WTC11 (cell line): ENCODE results near the gene MFGE8. TPM values are rescaled to one million over a fixed set of nuclear protein-coding genes. Genes with fewer than 3 reads are reported as not detected.

Experiments
- ATAC-seq: fragments of 200-7000 bp; cut with Tn5 transposase; 2 replicates; pipeline ENCODE4 v1.10.0; 2021; ENCODE audit warnings: mild to moderate bottlenecking, moderate library complexity
- CTCF ChIA-PET: fragments of 300-600 bp; sonication (Branson Sonifier 250); formaldehyde crosslinking; loops from one replicate; lab custom pipeline; 2021; ENCODE audit warnings: antibody characterized with exemption; lab: Charles Lee
- POLR2A ChIA-PET: fragments of 350-600 bp; sonication (Branson Sonifier 250); formaldehyde crosslinking; loops from one replicate; lab custom pipeline; 2021; ENCODE audit warnings: antibody characterized with exemption; lab: Charles Lee
- DNase-seq: peaks from one replicate; pipeline ENCODE4 v3.0.0; 2021; ENCODE audit warnings: low spot score
- H3K27ac Mint-ChIP-seq: 2 replicates; pipeline ENCODE4 v1.8.0; 2021; ENCODE audit warnings: mixed read lengths
- H3K27me3 Mint-ChIP-seq: 2 replicates; pipeline ENCODE4 v1.8.0; 2021; ENCODE audit warnings: low read depth, mild to moderate bottlenecking, moderate library complexity, mixed read lengths
- H3K36me3 Mint-ChIP-seq: 2 replicates; pipeline ENCODE4 v1.8.0; 2021; ENCODE audit warnings: mixed read lengths
- H3K4me1 Mint-ChIP-seq: 2 replicates; pipeline ENCODE4 v1.8.0; 2022; ENCODE audit warnings: mixed read lengths
- H3K4me3 Mint-ChIP-seq: 2 replicates; pipeline ENCODE4 v1.8.0; 2021; ENCODE audit warnings: mild to moderate bottlenecking, moderate library complexity, mixed read lengths
- H3K9me3 Mint-ChIP-seq: 2 replicates; pipeline ENCODE4 v1.8.0; 2021; ENCODE audit warnings: mixed read lengths
- CTCF ChIP-seq: fragments of 200-600 bp; IDR thresholded peaks from 2 replicates; pipeline ENCODE4 v1.8.0; 2022; ENCODE audit warnings: antibody characterized with exemption
- ELF4 ChIP-seq: sonication (generic); formaldehyde crosslinking; IDR thresholded peaks from 2 replicates; pipeline ENCODE4 v1.8.1; 2022; ENCODE audit warnings: low read depth, mild to moderate bottlenecking, moderate library complexity, missing genetic modification reagents
- HMGXB4 ChIP-seq: sonication (generic); formaldehyde crosslinking; IDR thresholded peaks from 2 replicates; pipeline ENCODE4 v1.8.1; 2023; ENCODE audit warnings: mild to moderate bottlenecking, moderate library complexity, missing genetic modification reagents
- NFATC4 ChIP-seq: fragments of 250-450 bp; sonication (Bioruptor Pico); IDR thresholded peaks from 2 replicates; pipeline ENCODE4 v1.9.0; 2021; ENCODE audit warnings: mild to moderate bottlenecking
- ZNF317 ChIP-seq: sonication (generic); formaldehyde crosslinking; IDR thresholded peaks from 2 replicates; pipeline ENCODE4 v1.8.1; 2023; ENCODE audit warnings: low read depth, mild to moderate bottlenecking, moderate library complexity, missing genetic modification reagents, borderline replicate concordance
- ZNF423 ChIP-seq: fragments of 250-450 bp; sonication (Bioruptor Pico); IDR thresholded peaks from 2 replicates; pipeline ENCODE4 v2.1.2; 2022; ENCODE audit warnings: mild to moderate bottlenecking, moderate library complexity
- total RNA-seq: library from RNA; stranded (reverse); gene quantifications from 3 replicates; pipeline ENCODE4 v1.2.3, GENCODE V29; 2021
- TF ChIP-seq, protein P1 (sequence below): sonication (generic); formaldehyde crosslinking; IDR thresholded peaks from 2 replicates; pipeline ENCODE4 v1.8.0; 2023; ENCODE audit warnings: mild to moderate bottlenecking, missing genetic modification reagents
- TF ChIP-seq, protein P2 (sequence below): sonication (generic); formaldehyde crosslinking; IDR thresholded peaks from 2 replicates; pipeline ENCODE4 v1.8.0; 2023; ENCODE audit warnings: missing genetic modification reagents, mild to moderate bottlenecking, borderline replicate concordance
- TF ChIP-seq, protein P3 (sequence below): sonication (generic); formaldehyde crosslinking; IDR thresholded peaks from 2 replicates; pipeline ENCODE4 v1.8.1; 2023; ENCODE audit warnings: mild to moderate bottlenecking, missing genetic modification reagents, moderate library complexity

MFGE8 gene
- total RNA-seq, 1 experiment from 2014 or later = 719 TPM

DNA sequence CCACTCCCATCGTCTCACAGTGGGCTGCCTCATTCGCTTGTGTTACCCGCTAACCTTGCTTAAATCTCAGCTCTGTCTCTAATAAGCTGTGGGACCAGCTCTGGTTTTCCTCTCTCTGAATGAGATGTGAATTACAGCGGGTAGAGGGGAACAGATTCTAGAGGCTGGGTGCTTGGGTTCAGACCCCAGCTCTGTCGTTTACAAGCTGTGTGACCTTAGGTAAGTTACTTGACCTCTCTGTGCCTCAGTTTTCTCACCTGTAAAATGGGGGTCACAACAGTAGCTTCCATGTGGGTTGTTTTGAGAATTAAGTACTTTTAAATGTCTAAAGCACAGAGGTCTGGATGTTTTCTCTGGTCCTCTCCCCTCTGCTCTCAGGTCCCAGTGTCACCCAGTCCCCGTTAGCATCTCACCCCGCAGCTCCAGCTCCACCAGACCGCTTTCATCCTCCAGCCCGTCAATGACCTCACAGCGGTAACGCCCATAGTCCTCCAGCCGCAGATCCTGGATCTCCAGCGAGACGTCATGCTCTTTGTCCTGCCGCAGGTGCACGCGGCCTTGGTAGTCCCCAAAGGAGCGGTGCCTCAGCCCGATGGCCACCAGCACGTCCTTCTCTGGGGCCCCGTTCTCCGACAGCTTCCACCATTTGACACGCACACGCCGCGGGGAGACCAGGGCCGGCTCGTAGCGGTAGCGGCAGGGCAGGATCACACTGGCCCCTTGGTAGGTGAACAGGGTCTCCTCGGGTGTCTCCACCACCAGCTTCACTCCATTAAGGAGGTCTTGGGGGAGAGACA is 32.0 kb downstream of the MFGE8 start:
- H3K27me3 Mint-ChIP-seq = no peaks in the 10 kb centered on the region
- DNase-seq (no peak), ATAC-seq (no peak)
- CTCF ChIA-PET = interaction anchor here (0.9 to 3.3 kb wide), 4 partner anchors 14 to 290 kb away, joined by 3 to 18 read pairs (median 3); no protein-coding TSS in a partner anchor
- peaks cover 22% of the 10 kb centered on the region for H3K4me1 Mint-ChIP-seq
- POLR2A ChIA-PET = no interaction called here
- no peak overlapping the region for H3K27ac Mint-ChIP-seq
- H3K4me3 Mint-ChIP-seq = no peak overlapping the region
- H3K9me3 Mint-ChIP-seq = 0 out of 2 replicates have a peak, but pooled peaks cover 3% of the 10 kb centered on the region
- H3K36me3 Mint-ChIP-seq = peaks cover 29% of the 10 kb centered on the region
- TF ChIP-seq ELF4 (CRISPR knock-in tag) (no peak), ZNF423 (CRISPR knock-in tag) (no peak)
- TF ChIP-seq, protein P1, sequence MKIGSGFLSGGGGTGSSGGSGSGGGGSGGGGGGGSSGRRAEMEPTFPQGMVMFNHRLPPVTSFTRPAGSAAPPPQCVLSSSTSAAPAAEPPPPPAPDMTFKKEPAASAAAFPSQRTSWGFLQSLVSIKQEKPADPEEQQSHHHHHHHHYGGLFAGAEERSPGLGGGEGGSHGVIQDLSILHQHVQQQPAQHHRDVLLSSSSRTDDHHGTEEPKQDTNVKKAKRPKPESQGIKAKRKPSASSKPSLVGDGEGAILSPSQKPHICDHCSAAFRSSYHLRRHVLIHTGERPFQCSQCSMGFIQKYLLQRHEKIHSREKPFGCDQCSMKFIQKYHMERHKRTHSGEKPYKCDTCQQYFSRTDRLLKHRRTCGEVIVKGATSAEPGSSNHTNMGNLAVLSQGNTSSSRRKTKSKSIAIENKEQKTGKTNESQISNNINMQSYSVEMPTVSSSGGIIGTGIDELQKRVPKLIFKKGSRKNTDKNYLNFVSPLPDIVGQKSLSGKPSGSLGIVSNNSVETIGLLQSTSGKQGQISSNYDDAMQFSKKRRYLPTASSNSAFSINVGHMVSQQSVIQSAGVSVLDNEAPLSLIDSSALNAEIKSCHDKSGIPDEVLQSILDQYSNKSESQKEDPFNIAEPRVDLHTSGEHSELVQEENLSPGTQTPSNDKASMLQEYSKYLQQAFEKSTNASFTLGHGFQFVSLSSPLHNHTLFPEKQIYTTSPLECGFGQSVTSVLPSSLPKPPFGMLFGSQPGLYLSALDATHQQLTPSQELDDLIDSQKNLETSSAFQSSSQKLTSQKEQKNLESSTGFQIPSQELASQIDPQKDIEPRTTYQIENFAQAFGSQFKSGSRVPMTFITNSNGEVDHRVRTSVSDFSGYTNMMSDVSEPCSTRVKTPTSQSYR (CRISPR knock-in tag) = no peak

- POLR2A ChIA-PET = interaction anchor here (0.5 to 1.8 kb wide), 3 partner anchors 16 to 18 kb away, joined by 3 to 6 read pairs (median 5); partner anchors contain the start of gene HAPLN3
- Mint-ChIP-seq H3K9me3 (0 out of 2 replicates have a peak, but pooled peaks cover 3% of the 10 kb centered on the region), H3K36me3 (peaks cover 22% of the 10 kb centered on the region)
Measured at GRCh38 chr15:88878720-88879184, 34.4 kb downstream of the MFGE8 start.

More at GRCh38 chr15:88878720-88879184, 34.4 kb downstream of the MFGE8 start:
- TF ChIP-seq CTCF = peak; percentile 60
- TF ChIP-seq, protein P2, sequence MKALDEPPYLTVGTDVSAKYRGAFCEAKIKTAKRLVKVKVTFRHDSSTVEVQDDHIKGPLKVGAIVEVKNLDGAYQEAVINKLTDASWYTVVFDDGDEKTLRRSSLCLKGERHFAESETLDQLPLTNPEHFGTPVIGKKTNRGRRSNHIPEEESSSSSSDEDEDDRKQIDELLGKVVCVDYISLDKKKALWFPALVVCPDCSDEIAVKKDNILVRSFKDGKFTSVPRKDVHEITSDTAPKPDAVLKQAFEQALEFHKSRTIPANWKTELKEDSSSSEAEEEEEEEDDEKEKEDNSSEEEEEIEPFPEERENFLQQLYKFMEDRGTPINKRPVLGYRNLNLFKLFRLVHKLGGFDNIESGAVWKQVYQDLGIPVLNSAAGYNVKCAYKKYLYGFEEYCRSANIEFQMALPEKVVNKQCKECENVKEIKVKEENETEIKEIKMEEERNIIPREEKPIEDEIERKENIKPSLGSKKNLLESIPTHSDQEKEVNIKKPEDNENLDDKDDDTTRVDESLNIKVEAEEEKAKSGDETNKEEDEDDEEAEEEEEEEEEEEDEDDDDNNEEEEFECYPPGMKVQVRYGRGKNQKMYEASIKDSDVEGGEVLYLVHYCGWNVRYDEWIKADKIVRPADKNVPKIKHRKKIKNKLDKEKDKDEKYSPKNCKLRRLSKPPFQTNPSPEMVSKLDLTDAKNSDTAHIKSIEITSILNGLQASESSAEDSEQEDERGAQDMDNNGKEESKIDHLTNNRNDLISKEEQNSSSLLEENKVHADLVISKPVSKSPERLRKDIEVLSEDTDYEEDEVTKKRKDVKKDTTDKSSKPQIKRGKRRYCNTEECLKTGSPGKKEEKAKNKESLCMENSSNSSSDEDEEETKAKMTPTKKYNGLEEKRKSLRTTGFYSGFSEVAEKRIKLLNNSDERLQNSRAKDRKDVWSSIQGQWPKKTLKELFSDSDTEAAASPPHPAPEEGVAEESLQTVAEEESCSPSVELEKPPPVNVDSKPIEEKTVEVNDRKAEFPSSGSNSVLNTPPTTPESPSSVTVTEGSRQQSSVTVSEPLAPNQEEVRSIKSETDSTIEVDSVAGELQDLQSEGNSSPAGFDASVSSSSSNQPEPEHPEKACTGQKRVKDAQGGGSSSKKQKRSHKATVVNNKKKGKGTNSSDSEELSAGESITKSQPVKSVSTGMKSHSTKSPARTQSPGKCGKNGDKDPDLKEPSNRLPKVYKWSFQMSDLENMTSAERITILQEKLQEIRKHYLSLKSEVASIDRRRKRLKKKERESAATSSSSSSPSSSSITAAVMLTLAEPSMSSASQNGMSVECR (CRISPR knock-in tag) = no peak
- no peak for TF ChIP-seq HMGXB4
- TF ChIP-seq, protein P3, sequence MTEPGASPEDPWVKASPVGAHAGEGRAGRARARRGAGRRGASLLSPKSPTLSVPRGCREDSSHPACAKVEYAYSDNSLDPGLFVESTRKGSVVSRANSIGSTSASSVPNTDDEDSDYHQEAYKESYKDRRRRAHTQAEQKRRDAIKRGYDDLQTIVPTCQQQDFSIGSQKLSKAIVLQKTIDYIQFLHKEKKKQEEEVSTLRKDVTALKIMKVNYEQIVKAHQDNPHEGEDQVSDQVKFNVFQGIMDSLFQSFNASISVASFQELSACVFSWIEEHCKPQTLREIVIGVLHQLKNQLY = no peak
- peak; percentile 46; the same call in 1 of the 2 replicates for TF ChIP-seq ZNF317 (CRISPR knock-in tag)
- no peak for TF ChIP-seq NFATC4 (CRISPR knock-in tag)
- no peaks in the 10 kb centered on the region for H3K27me3 Mint-ChIP-seq
- peak; percentile 86 for DNase-seq
- peak; percentile 92 for ATAC-seq
- no peak overlapping the region for H3K4me3 Mint-ChIP-seq
- peak overlapping the region; percentile 85; the same call in 1 of the 2 replicates for H3K27ac Mint-ChIP-seq
- CTCF ChIA-PET = interaction anchor here (0.6 to 3.3 kb wide), 43 partner anchors 9 to 408 kb away, joined by 3 to 22 read pairs (median 4); partner anchors contain the start of genes ABHD2, ACAN and HAPLN3
- peaks cover 14% of the 10 kb centered on the region for H3K4me1 Mint-ChIP-seq
